Endothelial cell (in vitro differentiated cells): ENCODE results near the gene LHX8. TPM values are rescaled to one million over a fixed set of nuclear protein-coding genes. Genes with fewer than 3 reads are reported as not detected.
"Not testable (repeated sequence)": the region's sequence is repeated elsewhere in the genome, so short reads cannot be mapped to it uniquely, and the experiment has no call there.

Experiments
- DNase-seq: peaks from one replicate; pipeline ENCODE4 v3.0.0; 2021; ENCODE audit warnings: low spot score
- H3K27ac Mint-ChIP-seq: one replicate; pipeline ENCODE4 v1.8.0; 2021; ENCODE audit warnings: mixed read lengths, inconsistent platforms; ENCODE audit not compliant: unreplicated experiment
- H3K27me3 Mint-ChIP-seq: one replicate; pipeline ENCODE4 v1.8.0; 2021; ENCODE audit warnings: mild to moderate bottlenecking, moderate library complexity, mixed read lengths, inconsistent platforms; ENCODE audit not compliant: unreplicated experiment
- H3K36me3 Mint-ChIP-seq: one replicate; pipeline ENCODE4 v1.8.0; 2021; ENCODE audit warnings: mild to moderate bottlenecking, low read depth, mixed read lengths, inconsistent platforms; ENCODE audit not compliant: unreplicated experiment
- H3K4me1 Mint-ChIP-seq: one replicate; pipeline ENCODE4 v1.8.0; 2021; ENCODE audit warnings: mild to moderate bottlenecking, mixed read lengths, inconsistent platforms; ENCODE audit not compliant: unreplicated experiment
- H3K4me3 Mint-ChIP-seq: one replicate; pipeline ENCODE4 v1.8.0; 2021; ENCODE audit warnings: mild to moderate bottlenecking, mixed read lengths, inconsistent platforms; ENCODE audit not compliant: unreplicated experiment
- H3K9me3 Mint-ChIP-seq: one replicate; pipeline ENCODE4 v1.8.0; 2021; ENCODE audit warnings: mixed read lengths, inconsistent platforms; ENCODE audit not compliant: unreplicated experiment
- CTCF ChIP-seq: fragments of 200-600 bp; sonication (generic); IDR thresholded peaks from one replicate; pipeline ENCODE4 v1.5.0; 2021; ENCODE audit warnings: antibody characterized with exemption; ENCODE audit not compliant: unreplicated experiment
- total RNA-seq: library from RNA; stranded (reverse); fragmentation: NEBNext Ultra II Directional; extraction: Animal tissue kit (Norgen Biotek cat#: 25700); gene quantifications from one replicate; pipeline ENCODE4 v1.2.1, GENCODE V29; 2021; ENCODE audit not compliant: unreplicated experiment

Gene LHX8
- total RNA-seq, 1 donor from 2014 or later: not detected

GRCh38 chr1:75099581-75099980 lies 34.6 kb upstream of the LHX8 start:
- no peak overlapping the region for H3K4me3 Mint-ChIP-seq
- TF ChIP-seq CTCF: no peak
- H3K27me3 Mint-ChIP-seq: no peaks in the 10 kb centered on the region
- DNase-seq: no peak
- no peak overlapping the region for H3K27ac Mint-ChIP-seq
- no peaks in the 10 kb centered on the region for H3K4me1 Mint-ChIP-seq
- no peaks in the 10 kb centered on the region for H3K9me3 Mint-ChIP-seq
- no peaks in the 10 kb centered on the region for H3K36me3 Mint-ChIP-seq

GRCh38 chr1:75100481-75101092 lies 33.6 kb upstream of the LHX8 start:
- no peak for TF ChIP-seq CTCF
- Mint-ChIP-seq H3K9me3 (no peaks in the 10 kb centered on the region), H3K36me3 (no peaks in the 10 kb centered on the region), H3K4me1 (no peaks in the 10 kb centered on the region), H3K27ac (no peak overlapping the region), H3K27me3 (no peaks in the 10 kb centered on the region), H3K4me3 (no peak overlapping the region)
- DNase-seq: no peak

GRCh38 chr1:75112362-75112951 lies 21.7 kb upstream of the LHX8 start:
- H3K9me3 Mint-ChIP-seq, H3K4me1 Mint-ChIP-seq, DNase-seq, H3K4me3 Mint-ChIP-seq, H3K27me3 Mint-ChIP-seq, H3K36me3 Mint-ChIP-seq, H3K27ac Mint-ChIP-seq: not testable (repeated sequence)

- H3K27ac Mint-ChIP-seq: no peak overlapping the region
- no peaks in the 10 kb centered on the region for H3K36me3 Mint-ChIP-seq
- no peaks in the 10 kb centered on the region for H3K4me1 Mint-ChIP-seq
- no peaks in the 10 kb centered on the region for H3K27me3 Mint-ChIP-seq
- no peaks in the 10 kb centered on the region for H3K9me3 Mint-ChIP-seq
- H3K4me3 Mint-ChIP-seq: no peak overlapping the region
- no peak for TF ChIP-seq CTCF
- DNase-seq: no peak
Observed at GRCh38 chr1:75115654-75116053, 18.5 kb upstream of the LHX8 start.

- Mint-ChIP-seq H3K9me3 (no peaks in the 10 kb centered on the region), H3K4me1 (no peaks in the 10 kb centered on the region), H3K27ac (no peak overlapping the region), H3K27me3 (no peaks in the 10 kb centered on the region), H3K36me3 (no peaks in the 10 kb centered on the region), H3K4me3 (no peak overlapping the region)
- DNase-seq: no peak
- no peak for TF ChIP-seq CTCF
Observed at GRCh38 chr1:75123756-75124155, 10.4 kb upstream of the LHX8 start.
